Ovary (tissue), 3 donors: ENCODE results near the gene EYA4.

Experiments
- CTCF ChIP-seq, 3 donors: fragments of 450-650 bp in 2 of 3; fragments of 200-600 bp in 1 of 3; IDR thresholded peaks; one replicate each; pipeline versions ENCODE4 v1.5.1 to v1.8.0; 2016 to 2022; ENCODE audit warnings: antibody characterized with exemption in 3 of 3, mild to moderate bottlenecking in 1 of 3
- EP300 ChIP-seq: sonication (generic); formaldehyde crosslinking; IDR thresholded peaks from one replicate; pipeline ENCODE4 v1.6.1; 2017; ENCODE audit warnings: antibody characterized with exemption
- POLR2A ChIP-seq: fragments of 450-650 bp; IDR thresholded peaks from one replicate; pipeline ENCODE4 v1.6.1; 2017; ENCODE audit warnings: antibody characterized with exemption, mild to moderate bottlenecking, moderate library complexity
- donor health status: DM: no; HTN: no; CAD: no.

GRCh38 chr6:133487174-133487573 lies 246.0 kb downstream of the EYA4 start:
- no peak for TF ChIP-seq CTCF (IDR thresholded peaks at IDR 0.05)
- no peak for TF ChIP-seq POLR2A
- TF ChIP-seq EP300, result no peak
